ENCODE results near the gene TBCCD1.

DNA sequence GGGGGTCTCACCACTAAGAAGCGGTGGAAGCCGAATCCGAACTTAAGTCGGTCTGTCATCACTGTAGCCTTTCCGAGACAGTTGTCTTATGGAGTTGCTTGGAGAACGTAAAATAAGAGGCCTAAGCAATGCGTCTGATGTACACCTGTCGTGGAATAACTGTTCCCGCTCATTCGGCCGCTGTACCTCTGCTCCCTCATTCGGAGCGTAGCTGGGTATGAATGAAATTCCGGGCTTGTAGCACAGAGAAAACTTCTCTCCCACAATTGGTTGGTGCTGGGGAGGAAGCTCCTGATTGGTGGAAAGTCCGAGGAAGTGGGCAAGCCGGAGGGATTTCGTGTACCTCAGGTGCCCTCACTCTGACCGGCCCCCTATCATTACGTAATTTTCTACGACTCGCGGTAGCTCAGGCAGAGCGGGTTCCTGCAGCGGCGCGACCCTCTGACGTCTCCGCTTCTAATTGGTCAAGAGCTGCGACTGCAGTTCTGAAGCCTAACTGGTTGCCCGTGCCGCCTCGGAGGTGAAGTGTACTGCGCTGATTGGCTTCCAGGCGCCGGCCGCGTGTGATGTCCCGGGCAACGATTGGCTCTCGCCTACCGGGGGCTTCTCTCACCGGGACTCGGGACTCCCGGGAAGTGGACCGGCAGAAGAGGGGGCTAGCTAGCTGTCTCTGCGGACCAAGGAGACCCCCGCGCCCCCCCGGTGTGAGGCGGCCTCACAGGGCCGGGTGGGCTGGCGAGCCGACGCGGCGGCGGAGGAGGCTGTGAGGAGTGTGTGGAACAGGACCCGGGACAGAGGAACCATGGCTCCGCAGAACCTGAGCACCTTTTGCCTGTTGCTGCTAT, 3.2 kb upstream of the TBCCD1 start, which contains the start of gene DNAJB11:
- peak; percentile 56 to 83 for TF ChIP-seq POLR2A (IDR thresholded peaks at IDR 0.05)
- TF ChIP-seq, protein P1, sequence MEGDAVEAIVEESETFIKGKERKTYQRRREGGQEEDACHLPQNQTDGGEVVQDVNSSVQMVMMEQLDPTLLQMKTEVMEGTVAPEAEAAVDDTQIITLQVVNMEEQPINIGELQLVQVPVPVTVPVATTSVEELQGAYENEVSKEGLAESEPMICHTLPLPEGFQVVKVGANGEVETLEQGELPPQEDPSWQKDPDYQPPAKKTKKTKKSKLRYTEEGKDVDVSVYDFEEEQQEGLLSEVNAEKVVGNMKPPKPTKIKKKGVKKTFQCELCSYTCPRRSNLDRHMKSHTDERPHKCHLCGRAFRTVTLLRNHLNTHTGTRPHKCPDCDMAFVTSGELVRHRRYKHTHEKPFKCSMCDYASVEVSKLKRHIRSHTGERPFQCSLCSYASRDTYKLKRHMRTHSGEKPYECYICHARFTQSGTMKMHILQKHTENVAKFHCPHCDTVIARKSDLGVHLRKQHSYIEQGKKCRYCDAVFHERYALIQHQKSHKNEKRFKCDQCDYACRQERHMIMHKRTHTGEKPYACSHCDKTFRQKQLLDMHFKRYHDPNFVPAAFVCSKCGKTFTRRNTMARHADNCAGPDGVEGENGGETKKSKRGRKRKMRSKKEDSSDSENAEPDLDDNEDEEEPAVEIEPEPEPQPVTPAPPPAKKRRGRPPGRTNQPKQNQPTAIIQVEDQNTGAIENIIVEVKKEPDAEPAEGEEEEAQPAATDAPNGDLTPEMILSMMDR (IDR thresholded peaks at IDR 0.05), result no peak
